HepG2 (cell line): ENCODE measurements around the gene SLC25A28. TPM values are rescaled to one million over a fixed set of nuclear protein-coding genes. Genes with fewer than 3 reads are reported as not detected.
A peak's percentile ranks its signal among the peaks of the same experiment; 100 is the strongest.

Experiments
- ATAC-seq: fragments of 200-7000 bp; cut with Tn5 transposase; 3 replicates; pipeline ENCODE4 v1.9.1; 2020; ENCODE audit warnings: mild to moderate bottlenecking, moderate library complexity
- BruUV-seq: library from RNA; stranded (reverse); fragments of 400-500 nt; replicated peaks from 2 replicates; lab custom pipeline; 2021; lab: Mats Ljungman, UMichigan
- CTCF ChIA-PET: fragments of 300-600 bp; formaldehyde crosslinking; extraction: SDS; loops from one replicate; lab custom pipeline; 2021; ENCODE audit warnings: low total read pairs, inconsistent platforms, low intra/inter-chr PET ratio; lab: Yijun Ruan, JAX
- POLR2A ChIA-PET: fragments of 350-600 bp; sonication (Branson Sonifier 250); formaldehyde crosslinking; loops from one replicate; lab custom pipeline; 2020; ENCODE audit warnings: antibody characterized with exemption, inconsistent platforms; lab: Yijun Ruan, JAX
- DNase-seq: peaks from one replicate; pipeline ENCODE4 v3.0.0-alpha.2; 2015; ENCODE audit warnings: low spot score
- FAIRE-seq: peaks from 3 replicates; lab custom pipeline; 2011; peaks lifted over from hg19 to GRCh38; lab: Jason Lieb, UNC
- H2AFZ ChIP-seq: one replicate; pipeline ENCODE4 v1.6.1; 2011; ENCODE audit warnings: low read length, inconsistent platforms
- H3K27ac ChIP-seq: fragments of 300-600 bp; 3 replicates; pipeline ENCODE4 v1.8.0; 2011; ENCODE audit warnings: mixed run types, mild to moderate bottlenecking, mixed read lengths, low read length, inconsistent platforms; ENCODE audit not compliant: insufficient read depth; ENCODE audit errors: extremely low read length
- H3K27me3 ChIP-seq, 2 experiments: fragments of 200-600 bp in 1 of 2; 2 replicates in 1 of 2; 3 replicates in 1 of 2; pipeline versions ENCODE4 v1.6.0 to v1.8.0; 2011; ENCODE audit warnings: low read length in 2 of 2, mild to moderate bottlenecking in 2 of 2, moderate library complexity in 2 of 2, inconsistent platforms in 1 of 2; ENCODE audit not compliant: insufficient read depth in 2 of 2, control insufficient read depth in 1 of 2
- H3K36me3 ChIP-seq, 2 experiments: fragments of 200-600 bp in 1 of 2; replicated peaks in 1 of 2; 2 replicates in 1 of 2; 3 replicates in 1 of 2; pipeline versions ENCODE4 v1.5.1 to v1.8.0; 2011; ENCODE audit warnings: low read length in 2 of 2, inconsistent platforms in 1 of 2; ENCODE audit not compliant: insufficient read depth in 2 of 2, control insufficient read depth in 1 of 2
- H3K4me1 ChIP-seq: 2 replicates; pipeline ENCODE4 v1.5.1; 2012; ENCODE audit warnings: low read length, inconsistent platforms; ENCODE audit not compliant: insufficient read depth
- H3K4me2 ChIP-seq: 2 replicates; pipeline ENCODE4 v1.6.0; 2011; ENCODE audit warnings: low read depth, low read length, inconsistent platforms
- H3K4me3 ChIP-seq, 3 experiments: fragments of 200-600 bp in 1 of 3; sonication (generic), shearing (Covaris generic) in 1 of 3; replicated peaks in 1 of 3; 2 replicates each; pipeline ENCODE4 v1.5.1; 2011 to 2016; ENCODE audit warnings: low read length in 3 of 3, inconsistent platforms in 2 of 3, low read depth in 2 of 3, mild to moderate bottlenecking in 2 of 3, control low read depth in 1 of 3, mixed read lengths in 1 of 3; ENCODE audit not compliant: insufficient read depth in 1 of 3
- H3K79me2 ChIP-seq: one replicate; pipeline ENCODE4 v1.6.1; 2011; ENCODE audit warnings: low read length, inconsistent platforms; ENCODE audit not compliant: insufficient read depth
- H3K9ac ChIP-seq: 2 replicates; pipeline ENCODE4 v1.6.0; 2011; ENCODE audit warnings: mild to moderate bottlenecking, low read depth, low read length, inconsistent platforms; ENCODE audit not compliant: insufficient read depth
- H3K9me3 ChIP-seq: 2 replicates; pipeline ENCODE4 v1.5.1; 2012; ENCODE audit warnings: mild to moderate bottlenecking, low read length
- H4K20me1 ChIP-seq: 2 replicates; pipeline ENCODE4 v1.6.0; 2011; ENCODE audit warnings: inconsistent platforms, mild to moderate bottlenecking, low read length, moderate library complexity; ENCODE audit not compliant: insufficient read depth
- BRCA1 ChIP-seq: sonication (generic); formaldehyde crosslinking; IDR thresholded peaks from 2 replicates; pipeline ENCODE4 v1.4.0; 2020; ENCODE audit warnings: missing genetic modification reagents
- ETV5 ChIP-seq: IDR thresholded peaks from 2 replicates; pipeline ENCODE4 v1.6.1; 2018; ENCODE audit warnings: missing biosample characterization, missing genetic modification reagents, inconsistent platforms, borderline replicate concordance
- FIP1L1 ChIP-seq: fragments of 200-400 bp; formaldehyde crosslinking; IDR thresholded peaks from 2 replicates; pipeline ENCODE4 v1.6.1; 2018; ENCODE audit warnings: low read depth, mild to moderate bottlenecking, low read length, moderate library complexity, borderline replicate concordance; ENCODE audit not compliant: insufficient read depth
- FOXC1 ChIP-seq: sonication (generic); formaldehyde crosslinking; IDR thresholded peaks from 2 replicates; pipeline ENCODE4 v1.8.0; 2022; ENCODE audit warnings: mild to moderate bottlenecking, missing genetic modification reagents, borderline replicate concordance
- GATAD2A ChIP-seq: IDR thresholded peaks from 2 replicates; pipeline ENCODE4 v1.6.1; 2016
- GZF1 ChIP-seq: sonication (generic); formaldehyde crosslinking; IDR thresholded peaks from 2 replicates; pipeline ENCODE4 v1.5.1; 2020; ENCODE audit warnings: mild to moderate bottlenecking, missing genetic modification reagents
- MATR3 ChIP-seq: sonication (generic); formaldehyde crosslinking; IDR thresholded peaks from 2 replicates; pipeline ENCODE4 v1.4.0; 2020; ENCODE audit warnings: missing genetic modification reagents
- MAZ ChIP-seq, 2 experiments: sonication (generic) in 1 of 2; formaldehyde crosslinking in 1 of 2; IDR thresholded peaks; 2 replicates each; pipeline versions ENCODE4 v1.5.0 to v1.6.1; 2012 to 2020; ENCODE audit warnings: low read depth in 2 of 2, mild to moderate bottlenecking in 2 of 2, borderline replicate concordance in 1 of 2, improper control_type of control experiment in 1 of 2, low read length in 1 of 2, missing genetic modification reagents in 1 of 2, moderate library complexity in 1 of 2
- MYC ChIP-seq: sonication (generic); formaldehyde crosslinking; IDR thresholded peaks from 2 replicates; pipeline ENCODE4 v1.9.0; 2021; ENCODE audit warnings: missing genetic modification reagents, borderline replicate concordance
- POLR2A ChIP-seq, 2 experiments: IDR thresholded peaks; 2 replicates each; pipeline ENCODE4 v1.6.1; 2011; ENCODE audit warnings: low read depth in 2 of 2, low read length in 2 of 2, mild to moderate bottlenecking in 1 of 2, moderate library complexity in 1 of 2; ENCODE audit not compliant: insufficient read depth in 1 of 2
- SATB2 ChIP-seq: sonication (generic); formaldehyde crosslinking; IDR thresholded peaks from 2 replicates; pipeline ENCODE4 v1.5.0; 2020; ENCODE audit warnings: missing genetic modification reagents
- XRCC5 ChIP-seq: fragments of 200-400 bp; formaldehyde crosslinking; optimal IDR thresholded peaks from 2 replicates; pipeline ENCODE3; 2017; ENCODE audit warnings: mild to moderate bottlenecking, low read length
- ZBTB49 ChIP-seq: sonication (generic); formaldehyde crosslinking; IDR thresholded peaks from 2 replicates; pipeline ENCODE4 v1.4.0; 2020; ENCODE audit warnings: missing genetic modification reagents, borderline replicate concordance
- ZFP90 ChIP-seq: sonication (generic); formaldehyde crosslinking; IDR thresholded peaks from 2 replicates; pipeline ENCODE4 v1.8.0; 2022; ENCODE audit warnings: missing genetic modification reagents, mild to moderate bottlenecking, inconsistent platforms, borderline replicate concordance
- ZNF274 ChIP-seq: sonication (generic); formaldehyde crosslinking; IDR thresholded peaks from 2 replicates; pipeline ENCODE4 v1.5.1; 2020; ENCODE audit warnings: mild to moderate bottlenecking, missing genetic modification reagents
- ZNF333 ChIP-seq: sonication (generic); formaldehyde crosslinking; IDR thresholded peaks from 2 replicates; pipeline ENCODE4 v1.4.0; 2020; ENCODE audit warnings: mild to moderate bottlenecking, missing genetic modification reagents, borderline replicate concordance
- ZNF891 ChIP-seq: sonication (generic); formaldehyde crosslinking; IDR thresholded peaks from 2 replicates; pipeline ENCODE4 v1.5.0; 2020; ENCODE audit warnings: mild to moderate bottlenecking, missing genetic modification reagents
- WGBS: methylation state at CpG from one replicate; pipeline ENCODE4 v1.1.6; 2017; ENCODE audit warnings: low lambda C conversion rate; 5-methylcytosine and 5-hydroxymethylcytosine counted together
- in situ Hi-C: cut with HindIII; loops from 2 replicates; pipeline ENCODE4 v1.10.0; 2017; ENCODE audit warnings: low pct_unique_long_range_greater_than_20kb; ENCODE audit not compliant: extremely low pct_ligation_motif_present
- intact Hi-C: fragments of 100-400 bp; cut with micrococcal nuclease; formaldehyde crosslinking; loops from one replicate; pipeline ENCODE4 v1.10.0; 2022; ENCODE audit not compliant: unreplicated experiment
- polyA plus RNA-seq, 8 experiments: library from polyadenylated mRNA; depleted of rRNA in 3 of 8; stranded (reverse) in 7 of 8; unstranded in 1 of 8; fragments of >200 nt; fragmentation: Illumina TruSeq in 4 of 8; extraction: Trizol in 4 of 8; gene quantifications; 2 replicates each; pipeline versions ENCODE4 v1.2.1 to v1.2.3, GENCODE V29; 2011 to 2016; ENCODE audit warnings: low read depth in 4 of 8, missing spikeins in 1 of 8, mixed read lengths in 1 of 8; ENCODE audit not compliant: insufficient read depth in 1 of 8
- total RNA-seq, 5 experiments: library from RNA; depleted of rRNA; stranded (reverse); fragments of >200 nt; fragmentation: Illumina TruSeq; extraction: Trizol; gene quantifications; 2 replicates each; pipeline ENCODE4 v1.2.3, GENCODE V29; 2016; ENCODE audit warnings: low read depth in 1 of 5
- TF ChIP-seq, protein P1 (sequence below): sonication (generic); formaldehyde crosslinking; IDR thresholded peaks from 2 replicates; pipeline ENCODE4 v1.8.1; 2023; ENCODE audit warnings: mild to moderate bottlenecking, missing genetic modification reagents

SLC25A28 gene
- total and polyA plus RNA-seq, 2 of the 13 experiments (the other 11 are each of a cell fraction or from before 2014, with no cell fraction given): 15.2 to 41.0 TPM

- TF ChIP-seq FIP1L1 (no peak), BRCA1 (CRISPR knock-in tag) (no peak), SATB2 (no peak), ZNF333 (CRISPR knock-in tag) (no peak), MATR3 (CRISPR knock-in tag) (no peak), ETV5 (CRISPR knock-in tag) (no peak), GATAD2A (CRISPR knock-in tag) (no peak), GZF1 (CRISPR knock-in tag) (0 out of 2 replicates have a peak, but pooled peaks have one; percentile 3), POLR2A (IDR thresholded peaks at IDR 0.05; ENCODE audit: insufficient read depth in 1 of 2, low read depth in 2 of 2, low read length in 2 of 2) (peak in 1 of 2 experiments; percentile 47; a peak in 1 of 4 replicates)
- TF ChIP-seq, protein P1, sequence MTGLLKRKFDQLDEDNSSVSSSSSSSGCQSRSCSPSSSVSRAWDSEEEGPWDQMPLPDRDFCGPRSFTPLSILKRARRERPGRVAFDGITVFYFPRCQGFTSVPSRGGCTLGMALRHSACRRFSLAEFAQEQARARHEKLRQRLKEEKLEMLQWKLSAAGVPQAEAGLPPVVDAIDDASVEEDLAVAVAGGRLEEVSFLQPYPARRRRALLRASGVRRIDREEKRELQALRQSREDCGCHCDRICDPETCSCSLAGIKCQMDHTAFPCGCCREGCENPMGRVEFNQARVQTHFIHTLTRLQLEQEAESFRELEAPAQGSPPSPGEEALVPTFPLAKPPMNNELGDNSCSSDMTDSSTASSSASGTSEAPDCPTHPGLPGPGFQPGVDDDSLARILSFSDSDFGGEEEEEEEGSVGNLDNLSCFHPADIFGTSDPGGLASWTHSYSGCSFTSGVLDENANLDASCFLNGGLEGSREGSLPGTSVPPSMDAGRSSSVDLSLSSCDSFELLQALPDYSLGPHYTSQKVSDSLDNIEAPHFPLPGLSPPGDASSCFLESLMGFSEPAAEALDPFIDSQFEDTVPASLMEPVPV (CRISPR knock-in tag): no peak; the same call in 1 of the 2 replicates
Observed at GRCh38 chr10:99659868-99660366, 39.7 kb upstream of the SLC25A28 start (continued).

DNA sequence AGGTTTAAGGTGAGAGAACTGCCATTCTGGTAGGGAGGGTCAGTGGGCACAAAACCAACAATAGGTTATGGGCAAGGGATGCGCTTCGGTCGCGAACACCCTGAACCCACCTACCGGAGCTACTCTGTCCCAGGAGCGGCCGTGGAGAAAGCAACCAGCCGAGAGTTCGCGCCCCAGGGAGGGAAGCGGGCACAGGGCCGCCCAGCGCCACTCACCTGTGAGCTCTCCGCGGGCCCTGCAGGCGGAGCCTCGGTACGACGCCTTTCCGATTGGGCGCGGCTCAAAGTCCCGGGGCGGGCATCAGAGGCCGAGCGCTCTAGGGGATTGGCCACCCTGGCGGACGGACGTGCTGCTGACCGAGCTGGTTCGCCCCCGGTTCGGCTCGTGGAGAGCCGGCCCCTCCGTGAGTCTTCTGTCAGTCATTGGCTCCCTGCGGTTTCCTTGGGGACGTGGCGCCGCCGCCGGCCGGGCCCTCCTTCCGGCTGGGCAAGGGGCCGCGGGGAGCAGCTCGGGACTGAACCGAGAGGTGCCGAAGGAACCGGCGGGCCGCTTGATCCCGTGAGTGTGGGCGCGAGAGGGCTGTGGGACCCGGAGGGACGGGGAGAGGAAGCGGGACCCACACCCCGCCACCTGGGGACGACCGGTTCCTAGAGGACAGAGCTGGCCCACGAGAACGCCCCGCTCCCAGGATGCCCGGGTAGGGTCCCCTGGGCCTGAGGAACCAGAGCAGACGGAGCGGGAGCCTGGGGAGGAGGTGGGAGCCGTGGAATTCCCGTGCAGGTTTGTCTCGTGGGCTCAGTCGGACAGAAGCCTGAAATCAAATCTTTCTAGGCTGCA lies 39.0 kb upstream of the SLC25A28 start, which contains the start of gene ENTPD7:
TSS of gene ENTPD7 (plus strand) at position 479 of the 837 bp plus-strand sequence. CDS start 448 bp downstream, outside the sequence.
- no peaks in the 10 kb centered on the region for H4K20me1 ChIP-seq
- H3K79me2 ChIP-seq: peaks cover 29% of the 10 kb centered on the region
- no TSS peak for BruUV-seq
- POLR2A ChIA-PET: interaction anchor here (0.9 to 3.5 kb wide), 11 partner anchors 8 to 228 kb away, joined by 3 to 63 read pairs (median 8); partner anchors contain the start of genes ABCC2, COX15, CUTC and GOT1
- intact Hi-C loops: loop anchor here (2.0 kb wide), 2 partner anchors 14 to 38 kb away; partner anchors contain the start of gene SLC25A28
- peak; percentile 93 for DNase-seq
- H3K4me1 ChIP-seq: peaks cover 49% of the 10 kb centered on the region
- WGBS: 2% methylated on average over 6 of the region's 71 CpGs
- peak; percentile 98 for ATAC-seq
- peak within 1 kb of the TSS; percentile 81 for H3K27ac ChIP-seq
- CTCF ChIA-PET: no interaction called here
- H2AFZ ChIP-seq: peak within 1 kb of the TSS; percentile 66
- peak within 1 kb of the TSS; percentile 92 for H3K4me2 ChIP-seq
- H3K4me3 ChIP-seq: peak within 1 kb of the TSS; percentile 93 to 95 (median 93)
- in situ Hi-C loops: no loop called here
- FAIRE-seq: peak; percentile 75
- no peaks in the 10 kb centered on the region; a peak in 1 of 5 replicates for H3K27me3 ChIP-seq
- peak within 1 kb of the TSS; percentile 88 for H3K9ac ChIP-seq
- peaks cover 0 to 1% of the 10 kb centered on the region in 2 experiments; a peak in 2 of 5 replicates for H3K36me3 ChIP-seq
- H3K9me3 ChIP-seq: no peaks in the 10 kb centered on the region
- TF ChIP-seq ZFP90 (CRISPR knock-in tag): peak; percentile 56; the same call in 1 of the 2 replicates
- no peak for TF ChIP-seq ZBTB49 (CRISPR knock-in tag)
- TF ChIP-seq MYC (CRISPR knock-in tag): peak; percentile 26; the same call in 1 of the 2 replicates
- 0 out of 2 replicates have a peak, but pooled peaks have one; percentile 61 for TF ChIP-seq ZNF891 (CRISPR knock-in tag)
- TF ChIP-seq ZNF274 (CRISPR knock-in tag): peak; percentile 50; the same call in 1 of the 2 replicates
- TF ChIP-seq FOXC1 (CRISPR knock-in tag): peak; percentile 28; the same call in 1 of the 2 replicates
- no peak for TF ChIP-seq MAZ (IDR thresholded peaks at IDR 0.05; ENCODE audit: borderline replicate concordance, low read depth, low read length)
- TF ChIP-seq MAZ (CRISPR knock-in tag; IDR thresholded peaks at IDR 0.05; ENCODE audit: low read depth): peak; percentile 72; the same call in 1 of the 2 replicates
- TF ChIP-seq XRCC5: peak; percentile 69
